HepG2 (cell line): ENCODE measurements around the gene KRTAP20-1. TPM values are rescaled to one million over a fixed set of nuclear protein-coding genes. Genes with fewer than 3 reads are reported as not detected.

Experiments used
- ATAC-seq: fragments of 200-7000 bp; cut with Tn5 transposase; 3 replicates; pipeline ENCODE4 v1.9.1; 2020; ENCODE audit warnings: mild to moderate bottlenecking, moderate library complexity
- BruUV-seq: library from RNA; stranded (reverse); fragments of 400-500 nt; replicated peaks from 2 replicates; lab custom pipeline; 2021; lab: Mats Ljungman, UMichigan
- CTCF ChIA-PET: fragments of 300-600 bp; formaldehyde crosslinking; extraction: SDS; loops from one replicate; lab custom pipeline; 2021; ENCODE audit warnings: low total read pairs, inconsistent platforms, low intra/inter-chr PET ratio; lab: Yijun Ruan, JAX
- POLR2A ChIA-PET: fragments of 350-600 bp; sonication (Branson Sonifier 250); formaldehyde crosslinking; loops from one replicate; lab custom pipeline; 2020; ENCODE audit warnings: antibody characterized with exemption, inconsistent platforms; lab: Yijun Ruan, JAX
- DNase-seq: peaks from one replicate; pipeline ENCODE4 v3.0.0-alpha.2; 2015; ENCODE audit warnings: low spot score
- FAIRE-seq: peaks from 3 replicates; lab custom pipeline; 2011; peaks lifted over from hg19 to GRCh38; lab: Jason Lieb, UNC
- H2AFZ ChIP-seq: one replicate; pipeline ENCODE4 v1.6.1; 2011; ENCODE audit warnings: low read length, inconsistent platforms
- H3K27ac ChIP-seq: fragments of 300-600 bp; 3 replicates; pipeline ENCODE4 v1.8.0; 2011; ENCODE audit warnings: mixed run types, mild to moderate bottlenecking, mixed read lengths, low read length, inconsistent platforms; ENCODE audit not compliant: insufficient read depth; ENCODE audit errors: extremely low read length
- H3K27me3 ChIP-seq, 2 experiments: fragments of 200-600 bp in 1 of 2; 2 replicates in 1 of 2; 3 replicates in 1 of 2; pipeline versions ENCODE4 v1.6.0 to v1.8.0; 2011; ENCODE audit warnings: low read length in 2 of 2, mild to moderate bottlenecking in 2 of 2, moderate library complexity in 2 of 2, inconsistent platforms in 1 of 2; ENCODE audit not compliant: insufficient read depth in 2 of 2, control insufficient read depth in 1 of 2
- H3K36me3 ChIP-seq, 2 experiments: fragments of 200-600 bp in 1 of 2; replicated peaks in 1 of 2; 2 replicates in 1 of 2; 3 replicates in 1 of 2; pipeline versions ENCODE4 v1.5.1 to v1.8.0; 2011; ENCODE audit warnings: low read length in 2 of 2, inconsistent platforms in 1 of 2; ENCODE audit not compliant: insufficient read depth in 2 of 2, control insufficient read depth in 1 of 2
- H3K4me1 ChIP-seq: 2 replicates; pipeline ENCODE4 v1.5.1; 2012; ENCODE audit warnings: low read length, inconsistent platforms; ENCODE audit not compliant: insufficient read depth
- H3K4me2 ChIP-seq: 2 replicates; pipeline ENCODE4 v1.6.0; 2011; ENCODE audit warnings: low read depth, low read length, inconsistent platforms
- H3K4me3 ChIP-seq, 3 experiments: fragments of 200-600 bp in 1 of 3; sonication (generic), shearing (Covaris generic) in 1 of 3; replicated peaks in 1 of 3; 2 replicates each; pipeline ENCODE4 v1.5.1; 2011 to 2016; ENCODE audit warnings: low read length in 3 of 3, inconsistent platforms in 2 of 3, low read depth in 2 of 3, mild to moderate bottlenecking in 2 of 3, control low read depth in 1 of 3, mixed read lengths in 1 of 3; ENCODE audit not compliant: insufficient read depth in 1 of 3
- H3K79me2 ChIP-seq: one replicate; pipeline ENCODE4 v1.6.1; 2011; ENCODE audit warnings: low read length, inconsistent platforms; ENCODE audit not compliant: insufficient read depth
- H3K9ac ChIP-seq: 2 replicates; pipeline ENCODE4 v1.6.0; 2011; ENCODE audit warnings: mild to moderate bottlenecking, low read depth, low read length, inconsistent platforms; ENCODE audit not compliant: insufficient read depth
- H3K9me3 ChIP-seq: 2 replicates; pipeline ENCODE4 v1.5.1; 2012; ENCODE audit warnings: mild to moderate bottlenecking, low read length
- H4K20me1 ChIP-seq: 2 replicates; pipeline ENCODE4 v1.6.0; 2011; ENCODE audit warnings: inconsistent platforms, mild to moderate bottlenecking, low read length, moderate library complexity; ENCODE audit not compliant: insufficient read depth
- EP300 ChIP-seq, 3 experiments: sonication (generic) in 1 of 3; formaldehyde crosslinking in 1 of 3; IDR thresholded peaks; 2 replicates each; pipeline versions ENCODE4 v1.5.1 to v1.6.1; 2011 to 2020; ENCODE audit warnings: low read depth in 2 of 3, low read length in 2 of 3, borderline replicate concordance in 1 of 3, improper control_type of control experiment in 1 of 3, mild to moderate bottlenecking in 1 of 3, missing genetic modification reagents in 1 of 3, moderate library complexity in 1 of 3
- ETV5 ChIP-seq: IDR thresholded peaks from 2 replicates; pipeline ENCODE4 v1.6.1; 2018; ENCODE audit warnings: missing biosample characterization, missing genetic modification reagents, inconsistent platforms, borderline replicate concordance
- FLYWCH1 ChIP-seq: sonication (generic); formaldehyde crosslinking; IDR thresholded peaks from 2 replicates; pipeline ENCODE4 v1.8.1; 2023; ENCODE audit warnings: mild to moderate bottlenecking, missing genetic modification reagents
- HMG20B ChIP-seq: conservative IDR thresholded peaks from 2 replicates; pipeline ENCODE4 v1.6.1; 2016; ENCODE audit warnings: missing genetic modification reagents, missing compliant biosample characterization
- IKZF4 ChIP-seq: sonication (generic); formaldehyde crosslinking; IDR thresholded peaks from 2 replicates; pipeline ENCODE4 v1.5.1; 2020; ENCODE audit warnings: borderline replicate concordance, mild to moderate bottlenecking, low read depth, missing genetic modification reagents; ENCODE audit errors: not compliant biosample characterization
- MAFG ChIP-seq: sonication (generic); formaldehyde crosslinking; IDR thresholded peaks from 2 replicates; pipeline ENCODE4 v1.5.1; 2020; ENCODE audit warnings: mild to moderate bottlenecking, missing genetic modification reagents
- NCOA5 ChIP-seq: sonication (generic); formaldehyde crosslinking; IDR thresholded peaks from 2 replicates; pipeline ENCODE4 v1.4.0; 2020; ENCODE audit warnings: missing genetic modification reagents
- SAP130 ChIP-seq: IDR thresholded peaks from 2 replicates; pipeline ENCODE4 v1.6.1; 2016; ENCODE audit warnings: low read depth
- TAF15 ChIP-seq: fragments of 200-400 bp; formaldehyde crosslinking; IDR thresholded peaks from one replicate; pipeline ENCODE4 v1.6.1; 2018; ENCODE audit warnings: mild to moderate bottlenecking, low read depth, low read length; ENCODE audit not compliant: poor library complexity, severe bottlenecking
- ZNF10 ChIP-seq: sonication (generic); formaldehyde crosslinking; IDR thresholded peaks from 2 replicates; pipeline ENCODE4 v1.4.0; 2020; ENCODE audit warnings: mild to moderate bottlenecking, low read depth, missing genetic modification reagents, borderline replicate concordance
- ZNF101 ChIP-seq: sonication (generic); formaldehyde crosslinking; IDR thresholded peaks from 2 replicates; pipeline ENCODE4 v1.4.0; 2020; ENCODE audit warnings: mild to moderate bottlenecking, low read depth, missing genetic modification reagents, borderline replicate concordance
- ZNF180 ChIP-seq: sonication (generic); formaldehyde crosslinking; IDR thresholded peaks from 2 replicates; pipeline ENCODE4 v1.4.0; 2020; ENCODE audit warnings: low read depth, missing genetic modification reagents, borderline replicate concordance
- ZNF672 ChIP-seq: sonication (generic); formaldehyde crosslinking; IDR thresholded peaks from 2 replicates; pipeline ENCODE4 v1.8.1; 2022; ENCODE audit warnings: missing genetic modification reagents
- ZNF709 ChIP-seq: sonication (generic); formaldehyde crosslinking; IDR thresholded peaks from 2 replicates; pipeline ENCODE4 v1.5.0; 2020; ENCODE audit warnings: mild to moderate bottlenecking, missing genetic modification reagents
- ZNF883 ChIP-seq: sonication (generic); formaldehyde crosslinking; IDR thresholded peaks from 2 replicates; pipeline ENCODE4 v1.5.1; 2020; ENCODE audit warnings: mild to moderate bottlenecking, missing genetic modification reagents; ENCODE audit errors: not compliant biosample characterization
- ZSCAN31 ChIP-seq: sonication (generic); formaldehyde crosslinking; IDR thresholded peaks from 2 replicates; pipeline ENCODE4 v1.5.0; 2020; ENCODE audit warnings: low read depth, mild to moderate bottlenecking, missing genetic modification reagents
- WGBS: methylation state at CpG from one replicate; pipeline ENCODE4 v1.1.6; 2017; ENCODE audit warnings: low lambda C conversion rate; 5-methylcytosine and 5-hydroxymethylcytosine counted together
- in situ Hi-C: cut with HindIII; loops from 2 replicates; pipeline ENCODE4 v1.10.0; 2017; ENCODE audit warnings: low pct_unique_long_range_greater_than_20kb; ENCODE audit not compliant: extremely low pct_ligation_motif_present
- intact Hi-C: fragments of 100-400 bp; cut with micrococcal nuclease; formaldehyde crosslinking; loops from one replicate; pipeline ENCODE4 v1.10.0; 2022; ENCODE audit not compliant: unreplicated experiment
- polyA plus RNA-seq, 8 experiments: library from polyadenylated mRNA; depleted of rRNA in 3 of 8; stranded (reverse) in 7 of 8; unstranded in 1 of 8; fragments of >200 nt; fragmentation: Illumina TruSeq in 4 of 8; extraction: Trizol in 4 of 8; gene quantifications; 2 replicates each; pipeline versions ENCODE4 v1.2.1 to v1.2.3, GENCODE V29; 2011 to 2016; ENCODE audit warnings: low read depth in 4 of 8, missing spikeins in 1 of 8, mixed read lengths in 1 of 8; ENCODE audit not compliant: insufficient read depth in 1 of 8
- total RNA-seq, 5 experiments: library from RNA; depleted of rRNA; stranded (reverse); fragments of >200 nt; fragmentation: Illumina TruSeq; extraction: Trizol; gene quantifications; 2 replicates each; pipeline ENCODE4 v1.2.3, GENCODE V29; 2016; ENCODE audit warnings: low read depth in 1 of 5
- TF ChIP-seq, protein P1 (sequence below): sonication (generic); formaldehyde crosslinking; IDR thresholded peaks from 2 replicates; pipeline ENCODE4 v1.4.0; 2020; ENCODE audit warnings: missing genetic modification reagents
- TF ChIP-seq, protein P2 (sequence below): IDR thresholded peaks from 2 replicates; pipeline ENCODE4 v1.6.1; 2016; ENCODE audit warnings: missing biosample characterization, missing genetic modification reagents, low read depth
- TF ChIP-seq, protein P3 (sequence below): sonication (generic); formaldehyde crosslinking; IDR thresholded peaks from 2 replicates; pipeline ENCODE4 v1.5.1; 2020; ENCODE audit warnings: mild to moderate bottlenecking, missing genetic modification reagents, moderate library complexity

Gene KRTAP20-1
- total and polyA plus RNA-seq, 2 of the 13 experiments (the other 11 are each of a cell fraction or from before 2014, with no cell fraction given): not detected

DNA sequence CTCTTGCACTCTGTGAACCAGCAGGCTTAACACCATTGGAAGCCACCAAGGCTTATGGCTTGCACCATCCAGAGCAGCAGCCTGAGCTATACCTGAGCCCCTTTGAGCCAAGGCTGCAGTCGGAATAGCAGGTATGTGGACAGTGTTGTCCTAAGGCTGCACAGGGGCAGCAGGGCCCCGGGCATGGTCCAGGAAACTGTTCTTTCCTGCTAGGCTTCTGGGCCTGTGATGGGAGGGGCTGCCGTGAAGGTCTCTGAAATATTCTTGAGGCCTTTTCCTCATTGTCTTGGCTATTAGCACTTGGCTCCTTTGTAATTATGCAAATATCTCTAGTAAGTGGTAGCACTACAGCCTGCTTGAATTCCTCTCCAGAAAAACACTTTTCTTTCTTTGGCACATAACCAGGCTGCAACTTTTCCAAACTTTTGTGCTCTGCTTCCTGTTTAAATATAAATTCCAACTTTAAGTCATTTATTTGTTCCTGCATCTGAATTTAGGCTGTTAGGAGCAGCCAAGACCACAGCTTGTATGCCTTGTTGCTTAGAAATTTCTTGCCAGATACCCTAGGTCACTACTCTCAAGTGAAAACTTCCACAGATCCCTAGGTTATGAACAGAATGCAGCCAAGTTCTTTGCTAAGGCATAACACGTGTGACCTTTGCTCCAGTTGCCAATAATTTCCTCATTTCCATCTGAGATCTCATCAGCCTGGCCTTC, 9.4 kb downstream of the KRTAP20-1 start:
- Histone ChIP-seq H3K4me1 (no peaks in the 10 kb centered on the region), H4K20me1 (no peaks in the 10 kb centered on the region), H3K4me3 (no peak overlapping the region), H3K27ac (no peak overlapping the region), H3K9me3 (peaks cover 91% of the 10 kb centered on the region), H3K9ac (no peak overlapping the region), H3K4me2 (no peak overlapping the region), H3K27me3 (no peaks in the 10 kb centered on the region), H3K36me3 (no peaks in the 10 kb centered on the region), H2AFZ (no peak overlapping the region), H3K79me2 (no peaks in the 10 kb centered on the region)
- WGBS: 5% methylated on average over 4 of the region's 4 CpGs
- FAIRE-seq: no peak
- ATAC-seq: no peak
- no TSS peak for BruUV-seq
- in situ Hi-C loops (no loop called here), intact Hi-C loops (no loop called here)
- POLR2A ChIA-PET: no interaction called here
- CTCF ChIA-PET: no interaction called here
- DNase-seq: no peak
- TF ChIP-seq EP300 (IDR thresholded peaks at IDR 0.05; ENCODE audit: low read depth in 2 of 2, low read length in 2 of 2) (no peak), EP300 (CRISPR knock-in tag; IDR thresholded peaks at IDR 0.05; ENCODE audit: borderline replicate concordance) (no peak), ZNF10 (CRISPR knock-in tag) (no peak), ETV5 (CRISPR knock-in tag) (no peak), ZNF883 (CRISPR knock-in tag) (no peak), FLYWCH1 (CRISPR knock-in tag) (no peak), IKZF4 (CRISPR knock-in tag) (no peak), ZNF709 (no peak), ZNF672 (CRISPR knock-in tag) (no peak), ZSCAN31 (no peak), SAP130 (CRISPR knock-in tag) (no peak), ZNF101 (no peak), MAFG (CRISPR knock-in tag) (no peak), ZNF180 (CRISPR knock-in tag) (no peak), TAF15 (no peak), NCOA5 (CRISPR knock-in tag) (no peak), HMG20B (CRISPR knock-in tag) (no peak)
- TF ChIP-seq, protein P1, sequence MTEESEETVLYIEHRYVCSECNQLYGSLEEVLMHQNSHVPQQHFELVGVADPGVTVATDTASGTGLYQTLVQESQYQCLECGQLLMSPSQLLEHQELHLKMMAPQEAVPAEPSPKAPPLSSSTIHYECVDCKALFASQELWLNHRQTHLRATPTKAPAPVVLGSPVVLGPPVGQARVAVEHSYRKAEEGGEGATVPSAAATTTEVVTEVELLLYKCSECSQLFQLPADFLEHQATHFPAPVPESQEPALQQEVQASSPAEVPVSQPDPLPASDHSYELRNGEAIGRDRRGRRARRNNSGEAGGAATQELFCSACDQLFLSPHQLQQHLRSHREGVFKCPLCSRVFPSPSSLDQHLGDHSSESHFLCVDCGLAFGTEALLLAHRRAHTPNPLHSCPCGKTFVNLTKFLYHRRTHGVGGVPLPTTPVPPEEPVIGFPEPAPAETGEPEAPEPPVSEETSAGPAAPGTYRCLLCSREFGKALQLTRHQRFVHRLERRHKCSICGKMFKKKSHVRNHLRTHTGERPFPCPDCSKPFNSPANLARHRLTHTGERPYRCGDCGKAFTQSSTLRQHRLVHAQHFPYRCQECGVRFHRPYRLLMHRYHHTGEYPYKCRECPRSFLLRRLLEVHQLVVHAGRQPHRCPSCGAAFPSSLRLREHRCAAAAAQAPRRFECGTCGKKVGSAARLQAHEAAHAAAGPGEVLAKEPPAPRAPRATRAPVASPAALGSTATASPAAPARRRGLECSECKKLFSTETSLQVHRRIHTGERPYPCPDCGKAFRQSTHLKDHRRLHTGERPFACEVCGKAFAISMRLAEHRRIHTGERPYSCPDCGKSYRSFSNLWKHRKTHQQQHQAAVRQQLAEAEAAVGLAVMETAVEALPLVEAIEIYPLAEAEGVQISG (CRISPR knock-in tag): no peak
- TF ChIP-seq, protein P2, sequence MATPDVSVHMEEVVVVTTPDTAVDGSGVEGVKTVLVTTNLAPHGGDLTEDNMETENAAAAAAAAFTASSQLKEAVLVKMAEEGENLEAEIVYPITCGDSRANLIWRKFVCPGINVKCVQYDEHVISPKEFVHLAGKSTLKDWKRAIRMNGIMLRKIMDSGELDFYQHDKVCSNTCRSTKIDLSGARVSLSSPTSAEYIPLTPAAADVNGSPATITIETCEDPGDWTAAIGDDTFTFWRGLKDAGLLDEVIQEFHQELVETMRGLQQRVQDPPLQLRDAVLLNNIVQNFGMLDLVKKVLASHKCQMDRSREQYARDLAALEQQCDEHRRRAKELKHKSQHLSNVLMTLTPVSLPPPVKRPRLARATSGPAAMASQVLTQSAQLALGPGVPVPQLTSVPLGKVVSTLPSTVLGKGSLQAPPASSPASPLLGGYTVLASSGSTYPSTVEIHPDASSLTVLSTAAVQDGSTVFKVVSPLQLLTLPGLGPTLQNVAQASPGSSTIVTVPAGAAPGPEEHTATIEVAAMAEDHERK (CRISPR knock-in tag): no peak
- TF ChIP-seq, protein P3, sequence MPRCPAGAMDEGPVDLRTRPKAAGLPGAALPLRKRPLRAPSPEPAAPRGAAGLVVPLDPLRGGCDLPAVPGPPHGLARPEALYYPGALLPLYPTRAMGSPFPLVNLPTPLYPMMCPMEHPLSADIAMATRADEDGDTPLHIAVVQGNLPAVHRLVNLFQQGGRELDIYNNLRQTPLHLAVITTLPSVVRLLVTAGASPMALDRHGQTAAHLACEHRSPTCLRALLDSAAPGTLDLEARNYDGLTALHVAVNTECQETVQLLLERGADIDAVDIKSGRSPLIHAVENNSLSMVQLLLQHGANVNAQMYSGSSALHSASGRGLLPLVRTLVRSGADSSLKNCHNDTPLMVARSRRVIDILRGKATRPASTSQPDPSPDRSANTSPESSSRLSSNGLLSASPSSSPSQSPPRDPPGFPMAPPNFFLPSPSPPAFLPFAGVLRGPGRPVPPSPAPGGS (CRISPR knock-in tag): no peak
